Thyroid gland (tissue), 4 donors: Measurements from ENCODE around the gene NCR3LG1. TPM values are rescaled to one million over a fixed set of nuclear protein-coding genes. Genes with fewer than 3 reads are reported as not detected.
A peak's percentile ranks its signal among the peaks of the same experiment; 100 is the strongest.
"Not testable (repeated sequence)": the region's sequence is repeated elsewhere in the genome, so short reads cannot be mapped to it uniquely, and the experiment has no call there.

Experiments used
- DNase-seq, 2 donors: peaks; one replicate each; pipeline ENCODE4 v3.0.0-alpha.2; 2019
- H3K27ac ChIP-seq, 3 donors: fragments of 200-600 bp; sonication (generic); 1 replicate in 2 of 3; 2 replicates in 1 of 3; pipeline ENCODE4 v1.5.1; 2016 to 2019; ENCODE audit warnings: mild to moderate bottlenecking in 1 of 3, moderate library complexity in 1 of 3
- H3K27me3 ChIP-seq: fragments of 200-600 bp; sonication (generic); one replicate; pipeline ENCODE4 v1.5.1; 2019
- H3K36me3 ChIP-seq, 2 donors: fragments of 200-600 bp; sonication (generic); one replicate each; pipeline ENCODE4 v1.5.1; 2016 to 2019
- H3K4me1 ChIP-seq, 2 donors: fragments of 200-600 bp; sonication (generic); one replicate each; pipeline ENCODE4 v1.5.1; 2017 to 2019
- H3K4me3 ChIP-seq, 3 donors: fragments of 200-600 bp; sonication (generic); replicated peaks in 1 of 3; 1 replicate in 2 of 3; 2 replicates in 1 of 3; pipeline ENCODE4 v1.5.1; 2016; ENCODE audit warnings: mild to moderate bottlenecking in 1 of 3
- H3K9me3 ChIP-seq: fragments of 200-600 bp; sonication (generic); one replicate; pipeline ENCODE4 v1.5.1; 2017
- CTCF ChIP-seq, 6 experiments: fragments of 200-600 bp in 3 of 6; fragments of 450-650 bp in 3 of 6; sonication (generic) in 3 of 6; IDR thresholded peaks; one replicate each; pipeline ENCODE4 v1.5.1; 2016 to 2019; ENCODE audit warnings: antibody characterized with exemption in 6 of 6, mild to moderate bottlenecking in 2 of 6, inconsistent platforms in 1 of 6, moderate library complexity in 1 of 6
- POLR2A ChIP-seq, 2 donors: fragments of 450-650 bp; IDR thresholded peaks; one replicate each; pipeline ENCODE4 v1.6.1; 2017; ENCODE audit warnings: antibody characterized with exemption in 2 of 2, mild to moderate bottlenecking in 2 of 2, moderate library complexity in 1 of 2
- WGBS, 2 donors: methylation state at CpG; one replicate each; pipeline ENCODE4 v1.1.5; 2017; 5-methylcytosine and 5-hydroxymethylcytosine counted together
- intact Hi-C: fragments of 100-400 bp; cut with DNase I; formaldehyde crosslinking; loops from one replicate; pipeline ENCODE4 v1.15.1; 2023
- total RNA-seq, 4 donors: library from RNA; depleted of rRNA; stranded (reverse); fragments of >200 nt; gene quantifications; one replicate each; pipeline ENCODE4 v1.2.3, GENCODE V29; 2016

Gene NCR3LG1
- total RNA-seq, 4 donors from 2014 or later, result 2.8 to 7.8 (median 7.2) TPM

GRCh38 chr11:17418444-17419081 lies 67.0 kb downstream of the NCR3LG1 start:
- Histone ChIP-seq H3K36me3 (no peaks in the 10 kb centered on the region), H3K4me3 (no peak overlapping the region), H3K9me3 (no peaks in the 10 kb centered on the region), H3K4me1 (peaks cover 15 to 23% of the 10 kb centered on the region in 2 donors), H3K27ac (no peak overlapping the region), H3K27me3 (no peaks in the 10 kb centered on the region)
- TF ChIP-seq CTCF (IDR thresholded peaks at IDR 0.05), result no peak
- TF ChIP-seq POLR2A (IDR thresholded peaks at IDR 0.05), result no peak
- no peak for DNase-seq
- 71 to 78% methylated on average over 2 of the region's 2 CpGs for WGBS, 2 donors
- intact Hi-C loops, result no loop called here

GRCh38 chr11:17421781-17422180 lies 70.2 kb downstream of the NCR3LG1 start:
- TF ChIP-seq POLR2A (IDR thresholded peaks at IDR 0.05), result no peak
- no peak for TF ChIP-seq CTCF (IDR thresholded peaks at IDR 0.05)
- no peaks in the 10 kb centered on the region for H3K27me3 ChIP-seq
- H3K9me3 ChIP-seq, result no peaks in the 10 kb centered on the region
- 38 to 43% methylated on average over 4 of the region's 4 CpGs for WGBS, 2 donors
- H3K36me3 ChIP-seq, result no peaks in the 10 kb centered on the region
- H3K4me3 ChIP-seq, result no peak overlapping the region
- DNase-seq, result peak; percentile 48 to 56
- H3K27ac ChIP-seq, result no peak overlapping the region
- peaks cover 10 to 20% of the 10 kb centered on the region in 2 donors for H3K4me1 ChIP-seq
- intact Hi-C loops, result no loop called here

GRCh38 chr11:17423533-17424310 lies 72.1 kb downstream of the NCR3LG1 start:
- no peak for DNase-seq
- WGBS, 2 donors, result 82 to 86% methylated on average over 11 of the region's 11 CpGs
- TF ChIP-seq CTCF (IDR thresholded peaks at IDR 0.05) (no peak), POLR2A (IDR thresholded peaks at IDR 0.05) (no peak)

GRCh38 chr11:17426233-17426632 lies 74.6 kb downstream of the NCR3LG1 start:
- H3K9me3 ChIP-seq, intact Hi-C loops, H3K4me3 ChIP-seq, H3K27ac ChIP-seq, DNase-seq, H3K27me3 ChIP-seq, H3K36me3 ChIP-seq: not testable (repeated sequence)
- WGBS, 2 donors, result 85 to 86% methylated on average over 5 of the region's 5 CpGs
- H3K4me1 ChIP-seq, result peaks cover 0 to 10% of the 10 kb centered on the region in 2 donors

More at GRCh38 chr11:17423533-17424310, 72.1 kb downstream of the NCR3LG1 start:
- intact Hi-C loops, result no loop called here
- peaks cover 10 to 20% of the 10 kb centered on the region in 2 donors for H3K4me1 ChIP-seq
- H3K27ac ChIP-seq, result no peak overlapping the region
- H3K36me3 ChIP-seq, result no peaks in the 10 kb centered on the region
- no peaks in the 10 kb centered on the region for H3K9me3 ChIP-seq
- H3K27me3 ChIP-seq, result no peaks in the 10 kb centered on the region
- no peak overlapping the region for H3K4me3 ChIP-seq

Other genes starting within 250 kb of the NCR3LG1 start
- gene PIK3C2A, start 143.8 kb upstream of the NCR3LG1 start, total RNA-seq, result 100 to 1,000 TPM in 3 of 4 donors, 10 to 100 TPM in 1; 94.0 to 207 (median 132) TPM
- 100 to 1,000 TPM in 3 of 4 donors, 10 to 100 TPM in 1; 73.2 to 152 (median 113) TPM for gene NUCB2, start 75.1 kb upstream of the NCR3LG1 start, total RNA-seq
- gene KCNJ11, start 36.9 kb downstream of the NCR3LG1 start, total RNA-seq, result 10 to 100 TPM in 3 of 4 donors, 1 to 10 TPM in 1; 7.3 to 18.9 (median 15.9) TPM
- 10 to 100 TPM; 10.9 to 19.1 (median 15.1) TPM for gene ABCC8, start 125.0 kb downstream of the NCR3LG1 start, total RNA-seq
- 1 to 10 TPM in 3 of 4 donors, not detected in 1; 1.0 to 5.9 (median 3.9) TPM for gene USH1C, start 192.6 kb downstream of the NCR3LG1 start, total RNA-seq
- gene OTOG, start 195.5 kb downstream of the NCR3LG1 start, total RNA-seq, result not detected